ENCODE results near the gene RAD51.

DNA sequence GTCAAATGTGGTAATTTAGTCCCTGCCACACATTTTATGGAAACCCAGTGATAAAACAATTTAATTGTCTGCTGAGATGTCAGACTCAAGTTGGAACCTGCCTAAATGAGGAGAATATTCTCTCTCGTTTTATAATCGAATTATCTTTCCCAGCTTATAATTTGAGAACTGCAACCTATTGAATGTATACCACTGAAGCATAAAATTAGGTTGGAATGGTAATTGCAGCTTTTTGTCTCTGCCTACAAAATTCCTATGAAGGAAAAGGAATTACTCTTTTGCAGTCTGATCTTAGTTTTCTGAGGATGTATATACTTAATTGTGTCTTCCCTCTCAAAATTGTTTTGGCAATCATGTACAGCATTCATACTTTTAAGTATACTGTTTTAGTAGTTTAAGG is 28.9 kb downstream of the RAD51 start:
- TF ChIP-seq, protein P1, sequence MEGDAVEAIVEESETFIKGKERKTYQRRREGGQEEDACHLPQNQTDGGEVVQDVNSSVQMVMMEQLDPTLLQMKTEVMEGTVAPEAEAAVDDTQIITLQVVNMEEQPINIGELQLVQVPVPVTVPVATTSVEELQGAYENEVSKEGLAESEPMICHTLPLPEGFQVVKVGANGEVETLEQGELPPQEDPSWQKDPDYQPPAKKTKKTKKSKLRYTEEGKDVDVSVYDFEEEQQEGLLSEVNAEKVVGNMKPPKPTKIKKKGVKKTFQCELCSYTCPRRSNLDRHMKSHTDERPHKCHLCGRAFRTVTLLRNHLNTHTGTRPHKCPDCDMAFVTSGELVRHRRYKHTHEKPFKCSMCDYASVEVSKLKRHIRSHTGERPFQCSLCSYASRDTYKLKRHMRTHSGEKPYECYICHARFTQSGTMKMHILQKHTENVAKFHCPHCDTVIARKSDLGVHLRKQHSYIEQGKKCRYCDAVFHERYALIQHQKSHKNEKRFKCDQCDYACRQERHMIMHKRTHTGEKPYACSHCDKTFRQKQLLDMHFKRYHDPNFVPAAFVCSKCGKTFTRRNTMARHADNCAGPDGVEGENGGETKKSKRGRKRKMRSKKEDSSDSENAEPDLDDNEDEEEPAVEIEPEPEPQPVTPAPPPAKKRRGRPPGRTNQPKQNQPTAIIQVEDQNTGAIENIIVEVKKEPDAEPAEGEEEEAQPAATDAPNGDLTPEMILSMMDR (IDR thresholded peaks at IDR 0.05), result no peak
- TF ChIP-seq POLR2A (IDR thresholded peaks at IDR 0.05) (no peak), POLR2AphosphoS5 (IDR thresholded peaks at IDR 0.05) (no peak), EP300 (IDR thresholded peaks at IDR 0.05; ENCODE audit: low read depth) (no peak)
